ENCODE data around the gene ANKRD55. TPM values are rescaled to one million over a fixed set of nuclear protein-coding genes. Genes with fewer than 3 reads are reported as not detected.
"Not testable (repeated sequence)": the region's sequence is repeated elsewhere in the genome, so short reads cannot be mapped to it uniquely, and the experiment has no call there.

The ANKRD55 gene
- total and polyA plus RNA-seq, 4 donors: 0.37 to 1.9 (median 1.4) TPM

GRCh38 chr5:56202483-56202882 is 30.6 kb downstream of the ANKRD55 start (continued):
- peak; percentile 49 to 66 for TF ChIP-seq RAD21 (IDR thresholded peaks at IDR 0.05)
- TF ChIP-seq TAF1 (conservative IDR thresholded peaks at IDR 0.05): no peak

DNA sequence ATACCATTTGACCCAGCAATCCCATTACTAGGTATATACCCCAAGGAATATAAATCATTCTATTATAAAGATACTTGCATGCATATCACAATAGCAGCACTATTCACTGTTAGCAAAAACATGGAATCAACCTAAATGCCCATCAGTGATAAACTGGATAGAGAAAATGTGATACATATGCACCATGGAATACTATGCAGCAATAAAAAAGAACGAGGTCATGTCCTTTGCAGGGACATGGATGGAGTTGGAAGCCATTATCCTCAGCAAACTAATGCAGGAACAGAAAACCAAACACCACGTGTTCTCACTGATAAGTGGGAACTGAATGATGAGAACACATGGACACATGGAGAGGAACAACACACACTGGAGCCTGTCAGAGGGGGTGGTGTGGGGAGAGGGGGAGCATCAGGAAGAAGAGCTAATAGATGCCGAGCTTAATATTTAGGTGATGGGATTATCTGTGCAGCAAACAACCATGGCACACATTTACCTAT is 31.3 kb downstream of the ANKRD55 start:
- not testable (repeated sequence) for H3K4me3 ChIP-seq (ENCODE audit: low read depth in 1 of 3, low read length in 3 of 3); H3K36me3 ChIP-seq (ENCODE audit: control insufficient read depth in 4 of 4, insufficient read depth in 3 of 4, low read depth in 1 of 4, low read length in 3 of 4); H3K9me3 ChIP-seq (ENCODE audit: control insufficient read depth in 4 of 4, low read length in 3 of 4); H3K9ac ChIP-seq (ENCODE audit: low read depth in 1 of 2, low read length in 2 of 2); H3K27me3 ChIP-seq (ENCODE audit: control insufficient read depth in 4 of 4, insufficient read depth in 4 of 4, low read length in 3 of 4); DNase-seq (ENCODE audit: low spot score)
- 69% methylated on average over 3 of the region's 3 CpGs for WGBS
- H3K4me1 ChIP-seq (ENCODE audit: control insufficient read depth in 4 of 4, insufficient read depth in 4 of 4, low read length in 3 of 4): peaks cover 2 to 18% (median 12%) of the 10 kb centered on the region in 4 donors
- H3K27ac ChIP-seq (ENCODE audit: low read depth in 1 of 2, low read length in 2 of 2): peak overlapping the region in 1 of 2 donors; percentile 17

- TF ChIP-seq JUND (IDR thresholded peaks at IDR 0.05) (peak in 1 of 2 donors; percentile 53), FOXA2 (IDR thresholded peaks at IDR 0.05) (peak; percentile 51), YY1 (IDR thresholded peaks at IDR 0.05) (peak; percentile 57), RAD21 (IDR thresholded peaks at IDR 0.05) (peak; percentile 100), RXRA (IDR thresholded peaks at IDR 0.05) (peak; percentile 75 to 93), EGR1 (IDR thresholded peaks at IDR 0.05; ENCODE audit: low read depth in 2 of 2) (no peak), SP1 (IDR thresholded peaks at IDR 0.05) (peak; percentile 60), FOXA1 (IDR thresholded peaks at IDR 0.05) (peak; percentile 52), TAF1 (conservative IDR thresholded peaks at IDR 0.05) (no peak), GABPA (IDR thresholded peaks at IDR 0.05 in 1 of 2, conservative IDR thresholded peaks at IDR 0.05 in 1 of 2) (no peak), HNF4A (conservative IDR thresholded peaks at IDR 0.05) (peak; percentile 85 to 91), HNF4G (IDR thresholded peaks at IDR 0.05) (peak; percentile 62), NR2F2 (IDR thresholded peaks at IDR 0.05) (peak; percentile 87), MAX (IDR thresholded peaks at IDR 0.05) (no peak)
- TF ChIP-seq, protein P1, sequence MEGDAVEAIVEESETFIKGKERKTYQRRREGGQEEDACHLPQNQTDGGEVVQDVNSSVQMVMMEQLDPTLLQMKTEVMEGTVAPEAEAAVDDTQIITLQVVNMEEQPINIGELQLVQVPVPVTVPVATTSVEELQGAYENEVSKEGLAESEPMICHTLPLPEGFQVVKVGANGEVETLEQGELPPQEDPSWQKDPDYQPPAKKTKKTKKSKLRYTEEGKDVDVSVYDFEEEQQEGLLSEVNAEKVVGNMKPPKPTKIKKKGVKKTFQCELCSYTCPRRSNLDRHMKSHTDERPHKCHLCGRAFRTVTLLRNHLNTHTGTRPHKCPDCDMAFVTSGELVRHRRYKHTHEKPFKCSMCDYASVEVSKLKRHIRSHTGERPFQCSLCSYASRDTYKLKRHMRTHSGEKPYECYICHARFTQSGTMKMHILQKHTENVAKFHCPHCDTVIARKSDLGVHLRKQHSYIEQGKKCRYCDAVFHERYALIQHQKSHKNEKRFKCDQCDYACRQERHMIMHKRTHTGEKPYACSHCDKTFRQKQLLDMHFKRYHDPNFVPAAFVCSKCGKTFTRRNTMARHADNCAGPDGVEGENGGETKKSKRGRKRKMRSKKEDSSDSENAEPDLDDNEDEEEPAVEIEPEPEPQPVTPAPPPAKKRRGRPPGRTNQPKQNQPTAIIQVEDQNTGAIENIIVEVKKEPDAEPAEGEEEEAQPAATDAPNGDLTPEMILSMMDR (IDR thresholded peaks at IDR 0.05; ENCODE audit: low read depth, low read length, missing input control): peak; percentile 89
- TF ChIP-seq, protein P2, sequence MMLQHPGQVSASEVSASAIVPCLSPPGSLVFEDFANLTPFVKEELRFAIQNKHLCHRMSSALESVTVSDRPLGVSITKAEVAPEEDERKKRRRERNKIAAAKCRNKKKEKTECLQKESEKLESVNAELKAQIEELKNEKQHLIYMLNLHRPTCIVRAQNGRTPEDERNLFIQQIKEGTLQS (IDR thresholded peaks at IDR 0.05): peak; percentile 64
- TF ChIP-seq, protein P3, sequence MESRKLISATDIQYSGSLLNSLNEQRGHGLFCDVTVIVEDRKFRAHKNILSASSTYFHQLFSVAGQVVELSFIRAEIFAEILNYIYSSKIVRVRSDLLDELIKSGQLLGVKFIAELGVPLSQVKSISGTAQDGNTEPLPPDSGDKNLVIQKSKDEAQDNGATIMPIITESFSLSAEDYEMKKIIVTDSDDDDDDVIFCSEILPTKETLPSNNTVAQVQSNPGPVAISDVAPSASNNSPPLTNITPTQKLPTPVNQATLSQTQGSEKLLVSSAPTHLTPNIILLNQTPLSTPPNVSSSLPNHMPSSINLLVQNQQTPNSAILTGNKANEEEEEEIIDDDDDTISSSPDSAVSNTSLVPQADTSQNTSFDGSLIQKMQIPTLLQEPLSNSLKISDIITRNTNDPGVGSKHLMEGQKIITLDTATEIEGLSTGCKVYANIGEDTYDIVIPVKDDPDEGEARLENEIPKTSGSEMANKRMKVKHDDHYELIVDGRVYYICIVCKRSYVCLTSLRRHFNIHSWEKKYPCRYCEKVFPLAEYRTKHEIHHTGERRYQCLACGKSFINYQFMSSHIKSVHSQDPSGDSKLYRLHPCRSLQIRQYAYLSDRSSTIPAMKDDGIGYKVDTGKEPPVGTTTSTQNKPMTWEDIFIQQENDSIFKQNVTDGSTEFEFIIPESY (IDR thresholded peaks at IDR 0.05): peak; percentile 11
- TF ChIP-seq, protein P4, sequence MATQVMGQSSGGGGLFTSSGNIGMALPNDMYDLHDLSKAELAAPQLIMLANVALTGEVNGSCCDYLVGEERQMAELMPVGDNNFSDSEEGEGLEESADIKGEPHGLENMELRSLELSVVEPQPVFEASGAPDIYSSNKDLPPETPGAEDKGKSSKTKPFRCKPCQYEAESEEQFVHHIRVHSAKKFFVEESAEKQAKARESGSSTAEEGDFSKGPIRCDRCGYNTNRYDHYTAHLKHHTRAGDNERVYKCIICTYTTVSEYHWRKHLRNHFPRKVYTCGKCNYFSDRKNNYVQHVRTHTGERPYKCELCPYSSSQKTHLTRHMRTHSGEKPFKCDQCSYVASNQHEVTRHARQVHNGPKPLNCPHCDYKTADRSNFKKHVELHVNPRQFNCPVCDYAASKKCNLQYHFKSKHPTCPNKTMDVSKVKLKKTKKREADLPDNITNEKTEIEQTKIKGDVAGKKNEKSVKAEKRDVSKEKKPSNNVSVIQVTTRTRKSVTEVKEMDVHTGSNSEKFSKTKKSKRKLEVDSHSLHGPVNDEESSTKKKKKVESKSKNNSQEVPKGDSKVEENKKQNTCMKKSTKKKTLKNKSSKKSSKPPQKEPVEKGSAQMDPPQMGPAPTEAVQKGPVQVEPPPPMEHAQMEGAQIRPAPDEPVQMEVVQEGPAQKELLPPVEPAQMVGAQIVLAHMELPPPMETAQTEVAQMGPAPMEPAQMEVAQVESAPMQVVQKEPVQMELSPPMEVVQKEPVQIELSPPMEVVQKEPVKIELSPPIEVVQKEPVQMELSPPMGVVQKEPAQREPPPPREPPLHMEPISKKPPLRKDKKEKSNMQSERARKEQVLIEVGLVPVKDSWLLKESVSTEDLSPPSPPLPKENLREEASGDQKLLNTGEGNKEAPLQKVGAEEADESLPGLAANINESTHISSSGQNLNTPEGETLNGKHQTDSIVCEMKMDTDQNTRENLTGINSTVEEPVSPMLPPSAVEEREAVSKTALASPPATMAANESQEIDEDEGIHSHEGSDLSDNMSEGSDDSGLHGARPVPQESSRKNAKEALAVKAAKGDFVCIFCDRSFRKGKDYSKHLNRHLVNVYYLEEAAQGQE (IDR thresholded peaks at IDR 0.05): no peak
- peak; percentile 54 for DNase-seq (ENCODE audit: low spot score)
- 22% methylated on average over 5 of the region's 5 CpGs for WGBS
- H3K36me3 ChIP-seq (ENCODE audit: control insufficient read depth in 4 of 4, insufficient read depth in 3 of 4, low read depth in 1 of 4, low read length in 3 of 4): no peaks in the 10 kb centered on the region
- H3K4me1 ChIP-seq (ENCODE audit: control insufficient read depth in 4 of 4, insufficient read depth in 4 of 4, low read length in 3 of 4): peaks cover 2 to 18% (median 12%) of the 10 kb centered on the region in 4 donors
- no peaks in the 10 kb centered on the region for H3K9me3 ChIP-seq (ENCODE audit: control insufficient read depth in 4 of 4, low read length in 3 of 4)
- no peaks in the 10 kb centered on the region for H3K27me3 ChIP-seq (ENCODE audit: control insufficient read depth in 4 of 4, insufficient read depth in 4 of 4, low read length in 3 of 4)
- H3K4me3 ChIP-seq (ENCODE audit: low read depth in 1 of 3, low read length in 3 of 3): no peak overlapping the region
- H3K9ac ChIP-seq (ENCODE audit: low read depth in 1 of 2, low read length in 2 of 2): no peak overlapping the region
- H3K27ac ChIP-seq (ENCODE audit: low read depth in 1 of 2, low read length in 2 of 2): peak overlapping the region in 1 of 2 donors; percentile 17
Observed at GRCh38 chr5:56200971-56201666, 32.0 kb downstream of the ANKRD55 start.
